IMR-90 (cell line): ENCODE results near the gene TEX22. TPM values are rescaled to one million over a fixed set of nuclear protein-coding genes. Genes with fewer than 3 reads are reported as not detected.

Experiments used
- ATAC-seq: fragments of 200-7000 bp; cut with Tn5 transposase; 2 replicates; pipeline ENCODE4 v1.9.1; 2020; ENCODE audit warnings: low read depth, mild to moderate bottlenecking, moderate library complexity
- BruUV-seq: library from RNA; stranded (reverse); fragments of 400-500 nt; replicated peaks from 2 replicates; lab custom pipeline; 2021; lab: Mats Ljungman, UMichigan
- CTCF ChIA-PET: fragments of 300-600 bp; formaldehyde crosslinking; extraction: SDS; loops from one replicate; lab custom pipeline; 2021; ENCODE audit warnings: antibody characterized with exemption; lab: Yijun Ruan, JAX
- POLR2A ChIA-PET: fragments of 300-600 bp; sonication (Branson Sonifier 250); formaldehyde crosslinking; loops from one replicate; lab custom pipeline; 2022; ENCODE audit warnings: antibody characterized with exemption; ENCODE audit not compliant: unreplicated experiment; lab: Charles Lee
- DNase-seq: peaks from one replicate; pipeline ENCODE4 v3.0.0; 2013
- H2AFZ ChIP-seq: replicated peaks from 2 replicates; pipeline ENCODE3; 2013; ENCODE audit warnings: low read length, mild to moderate bottlenecking; ENCODE audit not compliant: poor library complexity
- H2AK5ac ChIP-seq: 2 replicates; pipeline ENCODE4 v1.6.1; 2013; ENCODE audit warnings: low read depth, low read length, inconsistent platforms
- H2AK9ac ChIP-seq: replicated peaks from 2 replicates; pipeline ENCODE3; 2013; ENCODE audit warnings: mild to moderate bottlenecking, low read depth, low read length, moderate library complexity; ENCODE audit not compliant: poor library complexity
- H2BK120ac ChIP-seq: 2 replicates; pipeline ENCODE4 v1.6.1; 2013; ENCODE audit warnings: low read depth, low read length, inconsistent platforms
- H2BK15ac ChIP-seq: 3 replicates; pipeline ENCODE4 v1.6.1; 2013; ENCODE audit warnings: low read depth, low read length, inconsistent platforms
- H2BK20ac ChIP-seq: 2 replicates; pipeline ENCODE4 v1.6.1; 2013; ENCODE audit warnings: low read depth, mild to moderate bottlenecking, inconsistent platforms, low read length, moderate library complexity
- H2BK5ac ChIP-seq: 2 replicates; pipeline ENCODE4 v1.6.1; 2013; ENCODE audit warnings: mild to moderate bottlenecking, low read depth, low read length, inconsistent platforms; ENCODE audit not compliant: poor library complexity, severe bottlenecking
- H3K14ac ChIP-seq: replicated peaks from 2 replicates; pipeline ENCODE4 v1.6.1; 2013; ENCODE audit warnings: low read depth, low read length, inconsistent platforms
- H3K18ac ChIP-seq: 2 replicates; pipeline ENCODE4 v1.6.1; 2013; ENCODE audit warnings: low read depth, low read length, control low read depth
- H3K23ac ChIP-seq: 2 replicates; pipeline ENCODE4 v1.6.1; 2013; ENCODE audit warnings: low read depth, low read length, inconsistent platforms
- H3K27ac ChIP-seq: 2 replicates; pipeline ENCODE4 v1.5.1; 2013; ENCODE audit warnings: mild to moderate bottlenecking, control low read depth, low read length; ENCODE audit not compliant: insufficient read depth
- H3K27me3 ChIP-seq: 2 replicates; pipeline ENCODE4 v1.6.1; 2013; ENCODE audit warnings: low read length; ENCODE audit not compliant: control insufficient read depth, insufficient read depth
- H3K36me3 ChIP-seq: 2 replicates; pipeline ENCODE4 v1.6.1; 2013; ENCODE audit warnings: low read length, mixed read lengths; ENCODE audit not compliant: control insufficient read depth, insufficient read depth
- H3K4ac ChIP-seq: 2 replicates; pipeline ENCODE4 v1.6.1; 2013; ENCODE audit warnings: low read depth, low read length, inconsistent platforms
- H3K4me1 ChIP-seq: 2 replicates; pipeline ENCODE4 v1.6.1; 2013; ENCODE audit warnings: low read length, mixed read lengths; ENCODE audit not compliant: control insufficient read depth, insufficient read depth
- H3K4me2 ChIP-seq: 2 replicates; pipeline ENCODE4 v1.6.1; 2013; ENCODE audit warnings: low read depth, mild to moderate bottlenecking, control low read depth, low read length, moderate library complexity
- H3K4me3 ChIP-seq: 2 replicates; pipeline ENCODE4 v1.5.1; 2013; ENCODE audit warnings: low read depth, mild to moderate bottlenecking, control low read depth, low read length, moderate library complexity; ENCODE audit not compliant: insufficient read depth
- H3K56ac ChIP-seq: 2 replicates; pipeline ENCODE4 v1.6.1; 2013; ENCODE audit warnings: low read length, inconsistent platforms; ENCODE audit not compliant: insufficient read depth; ENCODE audit errors: extremely low read depth
- H3K79me1 ChIP-seq, 2 experiments: 2 replicates each; pipeline ENCODE4 v1.6.1; 2013; ENCODE audit warnings: low read length in 2 of 2, inconsistent platforms in 1 of 2, low read depth in 1 of 2
- H3K9ac ChIP-seq: 2 replicates; pipeline ENCODE4 v1.6.1; 2013; ENCODE audit warnings: low read depth, low read length, control low read depth
- H3K9me1 ChIP-seq: 2 replicates; pipeline ENCODE4 v1.6.1; 2013; ENCODE audit warnings: low read length, inconsistent platforms; ENCODE audit not compliant: insufficient read depth
- H3K9me3 ChIP-seq: 2 replicates; pipeline ENCODE4 v1.6.1; 2013; ENCODE audit warnings: low read length; ENCODE audit not compliant: control insufficient read depth, insufficient read depth
- H4K20me1 ChIP-seq: 2 replicates; pipeline ENCODE4 v1.6.1; 2013; ENCODE audit warnings: low read length, inconsistent platforms; ENCODE audit not compliant: insufficient read depth
- H4K5ac ChIP-seq: 2 replicates; pipeline ENCODE4 v1.6.1; 2013; ENCODE audit warnings: mild to moderate bottlenecking, low read depth, low read length, control low read depth
- H4K8ac ChIP-seq, 2 experiments: 2 replicates each; pipeline ENCODE4 v1.6.1; 2013; ENCODE audit warnings: low read depth in 2 of 2, low read length in 2 of 2, control low read depth in 1 of 2, inconsistent platforms in 1 of 2
- H4K91ac ChIP-seq: 2 replicates; pipeline ENCODE4 v1.6.1; 2013; ENCODE audit warnings: low read depth, low read length, inconsistent platforms; ENCODE audit not compliant: insufficient read depth
- BHLHE40 ChIP-seq: fragments of 150-350 bp; IDR thresholded peaks from 2 replicates; pipeline ENCODE4 v1.6.1; 2016; ENCODE audit warnings: mild to moderate bottlenecking, low read depth, low read length
- CEBPB ChIP-seq: IDR thresholded peaks from 2 replicates; pipeline ENCODE4 v1.6.1; 2012; ENCODE audit warnings: low read depth, low read length, improper control_type of control experiment
- FOS ChIP-seq: fragments of 150-350 bp; IDR thresholded peaks from 2 replicates; pipeline ENCODE4 v1.6.1; 2016; ENCODE audit warnings: low read depth, low read length
- MAFK ChIP-seq: IDR thresholded peaks from 2 replicates; pipeline ENCODE4 v1.6.1; 2012; ENCODE audit warnings: low read depth, low read length, improper control_type of control experiment
- POLR2A ChIP-seq: IDR thresholded peaks from 2 replicates; pipeline ENCODE4 v1.6.1; 2012; ENCODE audit warnings: mild to moderate bottlenecking, low read depth, low read length
- RFX5 ChIP-seq: IDR thresholded peaks from 2 replicates; pipeline ENCODE4 v1.8.0; 2012; ENCODE audit warnings: low read depth, mild to moderate bottlenecking, low read length, moderate library complexity
- WGBS, 2 experiments: methylation state at CpG; one replicate each; pipeline versions ENCODE4 v1.1.5 to v1.1.7; 2013; ENCODE audit warnings: missing lambda C conversion rate in 2 of 2; ENCODE audit not compliant: insufficient read length in 1 of 2; ENCODE audit errors: extremely low coverage in 2 of 2; 5-methylcytosine and 5-hydroxymethylcytosine counted together
- dilution Hi-C: fragments of 300-500 bp; cut with HindIII; formaldehyde crosslinking; loops from one replicate; pipeline ENCODE4 v1.14.3; 2018; ENCODE audit warnings: low sequenced_read_pairs; ENCODE audit not compliant: unreplicated experiment
- in situ Hi-C: fragments of 300-500 bp; cut with MboI; formaldehyde crosslinking; loops from 3 replicates; pipeline ENCODE4 v1.14.3; 2019; ENCODE audit warnings: low sequenced_read_pairs, inconsistent platforms, mixed read lengths
- intact Hi-C: fragments of 100-400 bp; cut with micrococcal nuclease; formaldehyde crosslinking; loops from 2 replicates; pipeline ENCODE4 v1.10.0; 2022
- polyA plus RNA-seq, 3 experiments: library from polyadenylated mRNA; depleted of rRNA; stranded (reverse); fragments of >200 nt; gene quantifications; 2 replicates each; pipeline ENCODE4 v1.2.3, GENCODE V29; 2012; ENCODE audit warnings: low replicate concordance in 1 of 3
- total RNA-seq: library from RNA; depleted of rRNA; stranded (reverse); fragments of >200 nt; gene quantifications from 2 replicates; pipeline ENCODE4 v1.2.3, GENCODE V29; 2012
- TF ChIP-seq, protein P1 (sequence below): fragments of 150-350 bp; IDR thresholded peaks from 2 replicates; pipeline ENCODE4 v1.6.1; 2016; ENCODE audit warnings: low read depth, mild to moderate bottlenecking, low read length, moderate library complexity, borderline replicate concordance

Gene TEX22
- total and polyA plus RNA-seq, 2 of the 4 experiments (the other 2 are of a cell fraction) = 0.10 to 0.18 TPM

DNA sequence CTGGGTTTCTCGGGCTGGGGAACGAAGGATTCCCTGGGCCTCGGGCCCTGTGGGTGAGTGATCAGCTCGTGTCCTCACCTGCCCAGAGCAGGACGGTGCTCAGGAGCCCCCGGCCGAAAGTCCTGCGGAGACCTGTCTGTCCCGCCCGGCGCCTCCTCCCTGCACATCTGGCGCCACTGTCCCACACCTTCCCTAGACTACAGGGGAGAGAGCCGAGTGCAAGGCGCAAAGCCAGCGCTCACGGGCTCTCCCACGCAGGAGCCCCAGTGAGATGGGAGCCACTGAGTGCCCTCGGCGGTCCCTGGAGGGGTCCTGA lies 13.1 kb upstream of the TEX22 start:
- 100% methylated on average over 2 of the region's 19 CpGs; no CpG with 5 or more reads in 1 of the 2 experiments for WGBS, 2 experiments
- no peaks in the 10 kb centered on the region for H4K20me1 ChIP-seq
- no peak overlapping the region for H3K56ac ChIP-seq
- H2BK20ac ChIP-seq = no peak overlapping the region
- H4K8ac ChIP-seq = no peak overlapping the region
- no peak overlapping the region for H4K91ac ChIP-seq
- CTCF ChIA-PET = no interaction called here
- no peaks in the 10 kb centered on the region for H3K27me3 ChIP-seq
- no peak overlapping the region for H4K5ac ChIP-seq
- no peaks in the 10 kb centered on the region for H3K9me3 ChIP-seq
- ATAC-seq (no peak), DNase-seq (no peak)
- H3K9ac ChIP-seq = no peak overlapping the region
- H2BK5ac ChIP-seq = no peak overlapping the region
- no peak overlapping the region for H3K4me3 ChIP-seq
- H2AK5ac ChIP-seq = no peak overlapping the region
- TF ChIP-seq FOS = no peak
- no peak for TF ChIP-seq MAFK
- TF ChIP-seq POLR2A = no peak
- no peak for TF ChIP-seq BHLHE40
- TF ChIP-seq RFX5 = no peak
- TF ChIP-seq CEBPB = no peak
- TF ChIP-seq, protein P1, sequence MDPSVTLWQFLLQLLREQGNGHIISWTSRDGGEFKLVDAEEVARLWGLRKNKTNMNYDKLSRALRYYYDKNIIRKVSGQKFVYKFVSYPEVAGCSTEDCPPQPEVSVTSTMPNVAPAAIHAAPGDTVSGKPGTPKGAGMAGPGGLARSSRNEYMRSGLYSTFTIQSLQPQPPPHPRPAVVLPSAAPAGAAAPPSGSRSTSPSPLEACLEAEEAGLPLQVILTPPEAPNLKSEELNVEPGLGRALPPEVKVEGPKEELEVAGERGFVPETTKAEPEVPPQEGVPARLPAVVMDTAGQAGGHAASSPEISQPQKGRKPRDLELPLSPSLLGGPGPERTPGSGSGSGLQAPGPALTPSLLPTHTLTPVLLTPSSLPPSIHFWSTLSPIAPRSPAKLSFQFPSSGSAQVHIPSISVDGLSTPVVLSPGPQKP = no peak
- H2BK120ac ChIP-seq = no peak overlapping the region
- no peaks in the 10 kb centered on the region for H3K9me1 ChIP-seq
- in situ Hi-C loops = no loop called here
- H2AFZ ChIP-seq = no peak overlapping the region
- H3K27ac ChIP-seq = no peak overlapping the region
- peaks cover 31% of the 10 kb centered on the region; the same call in 1 of the 2 replicates for H3K36me3 ChIP-seq
- H3K14ac ChIP-seq = no peak overlapping the region
- no peak overlapping the region for H2BK15ac ChIP-seq
- POLR2A ChIA-PET = no interaction called here
- no peak overlapping the region for H3K4me2 ChIP-seq
- no peak overlapping the region for H3K4ac ChIP-seq
- no peak overlapping the region for H3K23ac ChIP-seq
- no peaks in the 10 kb centered on the region for H3K79me1 ChIP-seq
- dilution Hi-C loops = no loop called here
- intact Hi-C loops = no loop called here
- no peak overlapping the region for H2AK9ac ChIP-seq
- BruUV-seq = no TSS peak
- H3K18ac ChIP-seq = no peak overlapping the region
- no peaks in the 10 kb centered on the region for H3K4me1 ChIP-seq
